Immature natural killer cell (primary cell): ENCODE data around the gene SYNE1. TPM values are rescaled to one million over a fixed set of nuclear protein-coding genes. Genes with fewer than 3 reads are reported as not detected.

Experiments
- DNase-seq, 3 donors: peaks; one replicate each; pipeline ENCODE4 v3.0.0; 2022; ENCODE audit warnings: mixed read lengths in 1 of 3
- H3K27ac Mint-ChIP-seq, 6 donors: one replicate each; pipeline ENCODE4 v1.8.0; 2020; ENCODE audit warnings: mixed read lengths in 6 of 6, mild to moderate bottlenecking in 5 of 6, inconsistent platforms in 4 of 6, moderate library complexity in 3 of 6
- H3K27me3 Mint-ChIP-seq, 3 donors: one replicate each; pipeline ENCODE4 v1.8.0; 2020 to 2021; ENCODE audit warnings: low read depth in 3 of 3, mild to moderate bottlenecking in 3 of 3, mixed read lengths in 3 of 3, moderate library complexity in 3 of 3, inconsistent platforms in 1 of 3
- H3K36me3 Mint-ChIP-seq, 3 donors: one replicate each; pipeline ENCODE4 v1.8.0; 2020; ENCODE audit warnings: mixed read lengths in 3 of 3, inconsistent platforms in 2 of 3, mild to moderate bottlenecking in 2 of 3
- H3K4me1 Mint-ChIP-seq, 2 donors: one replicate each; pipeline ENCODE4 v1.8.0; 2020; ENCODE audit warnings: inconsistent platforms in 2 of 2, mild to moderate bottlenecking in 2 of 2, mixed read lengths in 2 of 2, moderate library complexity in 1 of 2
- H3K4me3 Mint-ChIP-seq, 5 donors: one replicate each; pipeline ENCODE4 v1.8.0; 2020; ENCODE audit warnings: mild to moderate bottlenecking in 5 of 5, mixed read lengths in 5 of 5, inconsistent platforms in 3 of 5, moderate library complexity in 3 of 5
- H3K9me3 Mint-ChIP-seq, 6 donors: one replicate each; pipeline ENCODE4 v1.8.0; 2020; ENCODE audit warnings: mild to moderate bottlenecking in 6 of 6, mixed read lengths in 6 of 6, inconsistent platforms in 4 of 6, moderate library complexity in 3 of 6
- polyA plus RNA-seq, 3 donors: library from polyadenylated mRNA; unstranded; fragments of 300-500 nt; fragmentation: Illumina TruSeq; gene quantifications; one replicate each; pipeline ENCODE4 v1.2.3, GENCODE V29; 2021

SYNE1 gene
- polyA plus RNA-seq, 3 donors from 2014 or later = 25.9 to 117 (median 27.9) TPM

DNA sequence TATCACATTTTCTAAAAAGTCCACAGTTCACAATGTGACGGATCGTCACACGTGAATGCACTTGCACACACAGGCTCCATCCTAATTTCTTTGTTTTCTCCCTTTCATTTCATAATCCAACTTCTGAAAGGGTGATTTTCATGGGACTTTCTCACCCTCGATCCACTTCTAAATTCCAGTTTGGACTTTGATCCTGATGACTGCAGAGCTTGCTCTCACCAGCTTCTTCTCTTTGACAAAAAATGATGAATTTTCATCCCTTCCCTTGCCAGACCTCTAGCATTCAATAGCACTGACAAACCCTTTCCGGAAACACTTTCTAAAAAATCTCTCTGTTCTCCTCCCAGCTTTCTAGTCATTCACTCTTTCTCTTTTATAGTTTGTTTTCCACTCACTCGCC, 341.2 kb downstream of the SYNE1 start:
- no peak for DNase-seq
- no peaks in the 10 kb centered on the region for H3K9me3 Mint-ChIP-seq
- H3K36me3 Mint-ChIP-seq = peaks cover 0 to 26% (median 16%) of the 10 kb centered on the region in 3 donors
- H3K27ac Mint-ChIP-seq = peak overlapping the region in 1 of 6 donors; percentile 66
- H3K4me1 Mint-ChIP-seq = peaks cover 15 to 40% of the 10 kb centered on the region in 2 donors
- H3K27me3 Mint-ChIP-seq = peaks cover 0 to 6% (median 4%) of the 10 kb centered on the region in 3 donors
- H3K4me3 Mint-ChIP-seq = no peak overlapping the region

DNA sequence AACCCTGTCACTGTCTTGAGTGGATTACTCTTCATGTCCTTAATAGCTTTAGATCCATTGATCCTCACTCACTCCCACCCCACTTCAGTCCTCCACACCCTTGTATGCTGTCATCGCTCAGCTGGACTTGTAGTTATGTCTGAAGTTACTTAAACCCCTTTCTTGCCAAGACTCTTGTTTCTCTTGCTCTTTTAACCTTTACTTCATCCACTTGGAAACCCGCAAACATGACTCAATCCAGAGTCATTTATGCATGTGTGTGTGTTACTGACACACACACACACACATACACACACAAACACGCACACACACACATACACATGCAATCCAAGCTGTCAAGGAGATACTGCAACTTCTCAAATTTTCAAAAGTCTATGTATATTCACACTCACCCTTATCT, 341.8 kb downstream of the SYNE1 start:
- peaks cover 0 to 3% (median 2%) of the 10 kb centered on the region in 3 donors for H3K27me3 Mint-ChIP-seq
- peak overlapping the region in 4 of 6 donors; percentile 5 to 71 (median 40) for H3K27ac Mint-ChIP-seq
- H3K36me3 Mint-ChIP-seq = peaks cover 0 to 26% (median 16%) of the 10 kb centered on the region in 3 donors
- H3K4me3 Mint-ChIP-seq = no peak overlapping the region
- H3K4me1 Mint-ChIP-seq = peaks cover 9 to 35% of the 10 kb centered on the region in 2 donors
- no peak for DNase-seq
- H3K9me3 Mint-ChIP-seq = no peaks in the 10 kb centered on the region

DNA sequence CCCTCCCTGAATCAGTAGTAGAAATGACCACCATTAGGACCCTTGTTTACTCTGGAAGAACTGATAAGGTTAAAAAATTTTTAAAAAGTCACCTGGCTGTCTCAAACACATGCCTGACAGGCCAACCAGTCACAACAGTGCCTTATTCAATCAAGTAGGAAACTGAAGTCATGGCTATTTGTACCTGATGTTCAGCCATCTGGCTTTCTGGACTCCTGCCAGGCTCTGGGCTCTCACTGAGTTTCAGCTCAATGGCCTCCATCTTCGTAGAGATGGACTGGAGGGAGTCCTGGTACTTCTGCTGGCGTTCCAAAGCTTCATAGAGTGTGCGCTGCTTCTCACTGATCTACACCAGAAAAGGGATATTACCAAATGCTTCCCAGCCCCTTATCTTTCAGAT, 343.8 kb downstream of the SYNE1 start:
- DNase-seq = no peak
- Mint-ChIP-seq H3K9me3 (no peaks in the 10 kb centered on the region), H3K4me1 (peaks cover 3 to 20% of the 10 kb centered on the region in 2 donors), H3K4me3 (no peak overlapping the region), H3K36me3 (peaks cover 0 to 26% (median 14%) of the 10 kb centered on the region in 3 donors), H3K27ac (peak overlapping the region in 3 of 6 donors; percentile 25 to 62 (median 40)), H3K27me3 (peaks cover 0 to 3% (median 2%) of the 10 kb centered on the region in 3 donors)

DNA sequence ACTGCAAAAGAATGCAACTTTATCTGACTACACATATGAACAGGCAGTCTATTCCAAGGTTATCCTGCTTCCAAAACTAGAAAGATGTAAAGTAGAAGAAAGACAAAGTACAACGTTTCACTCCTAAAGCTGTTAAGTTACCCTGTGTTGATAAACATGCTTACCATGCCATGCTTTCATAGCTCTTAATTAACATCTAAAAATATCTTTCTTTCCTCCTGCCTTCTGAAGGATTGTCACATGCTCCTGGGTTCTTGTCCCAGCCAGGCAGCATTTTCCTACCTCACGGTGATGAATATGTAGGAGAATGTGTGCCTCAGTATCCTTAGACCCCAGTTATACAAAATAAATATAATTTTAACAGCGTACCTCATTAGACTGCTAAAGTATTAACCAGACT, 344.6 kb downstream of the SYNE1 start:
- Mint-ChIP-seq H3K9me3 (no peaks in the 10 kb centered on the region), H3K27me3 (peaks cover 0 to 2% (median 1%) of the 10 kb centered on the region in 3 donors), H3K4me3 (no peak overlapping the region), H3K4me1 (peaks cover 3 to 20% of the 10 kb centered on the region in 2 donors), H3K36me3 (peaks cover 4 to 31% (median 14%) of the 10 kb centered on the region in 3 donors), H3K27ac (peak overlapping the region in 1 of 6 donors; percentile 28)
- DNase-seq = no peak

DNA sequence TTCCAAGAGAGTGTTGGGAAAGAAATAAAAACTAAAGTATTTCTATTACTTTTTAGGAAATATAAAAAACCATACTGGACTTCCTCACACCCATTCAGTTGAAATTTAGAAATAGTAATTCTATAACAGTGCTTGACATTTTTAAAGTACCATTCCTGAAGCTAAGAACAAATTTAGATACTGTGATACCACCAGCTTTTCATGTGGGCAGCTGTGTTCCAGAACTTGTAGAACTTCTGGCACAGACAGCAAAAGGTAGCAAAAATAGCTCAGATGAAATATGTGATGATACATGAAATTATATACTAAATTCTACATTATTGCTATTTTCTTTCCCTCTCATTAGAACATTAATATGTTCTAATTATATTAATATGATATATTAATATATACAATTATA, 346.5 kb downstream of the SYNE1 start:
- Mint-ChIP-seq H3K9me3 (no peaks in the 10 kb centered on the region), H3K4me1 (peaks cover 0 to 5% of the 10 kb centered on the region in 2 donors), H3K27me3 (peaks cover 0 to 2% (median 1%) of the 10 kb centered on the region in 3 donors), H3K4me3 (no peak overlapping the region), H3K27ac (no peak overlapping the region), H3K36me3 (peaks cover 8 to 37% (median 12%) of the 10 kb centered on the region in 3 donors)
- DNase-seq = no peak

DNA sequence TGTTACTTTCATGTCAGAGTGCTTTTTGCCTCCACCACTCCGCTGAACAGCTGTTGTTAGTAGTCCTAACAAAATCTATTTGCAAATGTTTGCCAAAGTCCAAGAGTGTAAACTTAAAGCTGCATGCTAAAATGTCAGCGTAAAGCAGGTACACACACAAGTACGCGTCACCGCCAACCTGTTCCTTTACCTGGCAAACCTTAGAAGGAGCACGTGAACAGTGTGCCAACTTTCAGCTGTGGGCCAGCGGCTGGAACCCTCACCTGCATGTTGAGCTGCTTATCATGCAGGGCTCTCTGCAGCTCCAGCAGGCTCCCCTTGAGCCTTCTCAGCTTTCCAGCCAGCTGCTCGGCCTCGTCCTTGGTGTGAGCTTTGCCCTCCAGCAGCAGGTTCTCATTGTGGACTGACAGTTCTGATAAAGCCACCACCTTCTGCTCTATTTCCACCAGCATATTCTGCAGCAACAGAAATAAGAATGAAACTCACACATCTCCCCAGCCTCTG, 359.3 kb downstream of the SYNE1 start:
- Mint-ChIP-seq H3K9me3 (no peaks in the 10 kb centered on the region), H3K4me3 (no peak overlapping the region), H3K27me3 (peaks cover 2% of the 10 kb centered on the region in 3 donors), H3K27ac (peak overlapping the region in 1 of 6 donors; percentile 19), H3K36me3 (peaks cover 13 to 36% (median 30%) of the 10 kb centered on the region in 3 donors), H3K4me1 (no peaks in the 10 kb centered on the region)
- no peak for DNase-seq

DNA sequence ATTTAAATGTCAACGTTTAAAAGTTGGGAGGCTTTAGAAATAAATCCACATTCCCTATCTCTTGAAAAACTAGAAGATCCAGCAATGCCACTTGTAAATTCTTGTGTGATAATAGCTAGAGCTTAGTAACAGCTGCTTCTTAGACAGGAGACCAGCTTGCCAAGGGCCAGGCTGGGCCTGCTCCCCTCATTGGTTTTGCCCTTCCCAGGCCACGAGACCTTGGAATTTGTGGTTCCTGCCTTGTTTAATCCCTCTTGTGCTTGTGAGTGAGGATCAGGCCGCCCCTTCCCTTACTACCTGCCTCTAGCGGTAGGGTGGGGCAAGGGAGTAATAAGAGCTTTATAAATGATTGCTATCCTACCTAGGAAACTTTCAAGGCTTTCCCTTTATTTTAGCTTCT, 363.5 kb downstream of the SYNE1 start:
- DNase-seq = no peak
- H3K4me1 Mint-ChIP-seq = peaks cover 0 to 1% of the 10 kb centered on the region in 2 donors
- H3K27ac Mint-ChIP-seq = peak overlapping the region in 1 of 6 donors; percentile 28
- H3K27me3 Mint-ChIP-seq = peaks cover 2 to 7% (median 3%) of the 10 kb centered on the region in 3 donors
- no peak overlapping the region for H3K4me3 Mint-ChIP-seq
- no peaks in the 10 kb centered on the region for H3K9me3 Mint-ChIP-seq
- H3K36me3 Mint-ChIP-seq = peaks cover 15 to 49% (median 24%) of the 10 kb centered on the region in 3 donors

DNA sequence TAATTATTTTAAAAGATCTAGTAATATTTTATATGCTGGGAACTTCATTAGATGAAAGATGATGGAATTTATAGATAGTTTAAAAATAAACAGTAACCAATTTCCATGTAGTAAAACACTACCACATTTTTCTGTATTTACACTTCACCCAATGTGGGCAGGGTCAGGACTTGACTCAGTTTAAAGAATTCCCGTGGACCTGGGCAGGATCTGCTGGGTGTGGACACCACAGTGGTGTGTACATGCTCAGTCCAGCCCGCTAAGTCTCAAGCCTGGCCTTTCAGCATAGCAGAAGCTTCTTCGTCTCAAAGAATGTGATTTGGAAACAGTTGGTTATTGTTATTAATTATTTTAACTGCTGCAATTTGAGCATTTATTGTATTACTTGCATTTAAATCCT, 364.2 kb downstream of the SYNE1 start:
- peaks cover 2 to 7% (median 3%) of the 10 kb centered on the region in 3 donors for H3K27me3 Mint-ChIP-seq
- H3K4me1 Mint-ChIP-seq = peaks cover 0 to 1% of the 10 kb centered on the region in 2 donors
- H3K36me3 Mint-ChIP-seq = peaks cover 15 to 46% (median 23%) of the 10 kb centered on the region in 3 donors
- H3K27ac Mint-ChIP-seq = no peak overlapping the region
- no peak overlapping the region for H3K4me3 Mint-ChIP-seq
- no peaks in the 10 kb centered on the region for H3K9me3 Mint-ChIP-seq
- no peak for DNase-seq

DNA sequence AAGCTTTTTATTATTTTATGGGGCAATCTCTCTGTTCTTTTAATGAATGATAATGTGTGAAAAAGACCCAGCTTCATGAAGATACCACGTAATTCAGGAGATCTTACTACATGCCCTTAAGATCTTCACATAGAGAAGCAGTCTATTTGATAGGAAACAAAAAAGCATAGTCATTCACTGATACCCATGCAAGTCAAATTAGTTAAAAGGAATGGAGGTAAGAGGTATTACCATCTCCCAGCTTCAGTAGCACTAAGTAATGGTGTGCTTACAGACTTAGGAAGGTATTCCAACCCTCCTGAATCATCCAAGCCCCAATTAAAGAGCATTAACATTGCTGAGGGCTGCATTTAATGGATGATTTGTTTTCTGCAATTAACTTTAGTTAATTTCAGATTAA, 364.7 kb downstream of the SYNE1 start:
- peak overlapping the region in 3 of 6 donors; percentile 45 to 74 (median 52) for H3K27ac Mint-ChIP-seq
- peaks cover 11 to 43% (median 21%) of the 10 kb centered on the region in 3 donors for H3K36me3 Mint-ChIP-seq
- H3K27me3 Mint-ChIP-seq = peaks cover 0 to 5% (median 3%) of the 10 kb centered on the region in 3 donors
- H3K9me3 Mint-ChIP-seq = no peaks in the 10 kb centered on the region
- H3K4me1 Mint-ChIP-seq = peaks cover 0 to 1% of the 10 kb centered on the region in 2 donors
- no peak overlapping the region for H3K4me3 Mint-ChIP-seq
- DNase-seq = no peak

DNA sequence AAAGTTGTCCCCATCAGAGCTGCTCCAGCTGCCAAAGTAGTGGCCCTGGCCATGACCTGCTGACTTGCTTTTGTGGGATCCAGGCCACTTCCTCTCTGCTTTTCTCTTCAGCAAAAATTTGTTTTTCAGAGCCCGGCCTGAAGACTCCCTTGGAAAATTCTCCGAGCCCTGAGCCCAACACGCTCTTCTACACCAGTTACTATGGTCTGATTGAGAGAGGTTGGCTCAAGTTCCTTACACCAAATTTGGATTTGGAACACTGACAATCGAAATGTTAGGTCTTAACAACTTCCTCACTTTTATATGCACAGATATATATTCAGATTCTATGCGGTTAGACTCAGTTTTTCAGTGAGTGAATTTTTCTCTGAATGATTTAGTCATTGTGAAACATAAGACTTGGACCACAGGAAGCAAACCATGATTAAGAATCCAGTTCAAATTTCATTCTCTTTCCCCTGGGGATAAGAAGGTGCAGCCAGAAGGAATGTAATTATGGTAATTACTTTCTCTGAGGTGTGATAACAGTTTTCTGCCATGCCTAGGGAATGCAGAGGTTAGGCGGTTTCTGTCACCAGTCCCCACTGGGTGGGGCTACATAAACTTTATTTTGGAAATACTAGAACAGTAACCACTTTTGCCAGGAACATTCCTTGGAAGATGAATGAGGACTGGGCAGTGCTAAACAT, 365.2 kb downstream of the SYNE1 start:
- no peaks in the 10 kb centered on the region for H3K9me3 Mint-ChIP-seq
- H3K4me3 Mint-ChIP-seq = no peak overlapping the region
- peaks cover 10 to 42% (median 24%) of the 10 kb centered on the region in 3 donors for H3K36me3 Mint-ChIP-seq
- no peak for DNase-seq
- H3K4me1 Mint-ChIP-seq = peaks cover 0 to 1% of the 10 kb centered on the region in 2 donors
- H3K27me3 Mint-ChIP-seq = peaks cover 0 to 5% (median 3%) of the 10 kb centered on the region in 3 donors
- peak overlapping the region in 4 of 6 donors; percentile 28 to 74 (median 42) for H3K27ac Mint-ChIP-seq

DNA sequence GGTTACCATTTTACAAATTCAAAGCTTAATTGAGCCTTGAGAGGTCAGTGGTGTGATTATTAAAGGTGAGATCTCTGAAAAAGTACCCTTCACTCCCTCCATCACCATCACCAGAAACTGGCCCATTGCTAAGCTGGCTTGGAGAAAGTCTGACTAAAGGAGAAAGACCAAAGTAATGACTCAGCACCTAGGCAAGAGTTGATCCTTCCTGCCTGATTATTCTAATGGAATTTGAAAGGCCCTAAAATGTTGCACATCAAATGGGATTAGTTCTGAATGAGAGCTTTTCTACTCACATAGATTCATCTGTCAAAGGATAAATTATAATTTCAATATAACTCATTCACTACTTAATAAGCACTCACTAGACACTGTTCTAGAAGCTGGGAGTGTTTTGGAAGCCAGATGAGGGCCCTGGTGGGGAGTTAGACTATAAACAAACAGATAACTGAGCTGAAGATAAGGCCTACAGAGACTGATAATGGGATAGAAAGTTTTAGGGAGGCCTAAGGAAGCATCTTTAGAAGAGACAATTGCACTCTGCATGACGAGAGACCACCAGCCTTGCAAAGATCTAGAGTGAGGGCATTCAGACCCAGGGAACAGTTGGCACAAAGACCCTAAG, 366.7 kb downstream of the SYNE1 start:
- Mint-ChIP-seq H3K4me3 (no peak overlapping the region), H3K9me3 (no peaks in the 10 kb centered on the region), H3K36me3 (peaks cover 13 to 40% (median 20%) of the 10 kb centered on the region in 3 donors), H3K27me3 (peaks cover 0 to 5% (median 3%) of the 10 kb centered on the region in 3 donors), H3K4me1 (peaks cover 8 to 15% of the 10 kb centered on the region in 2 donors), H3K27ac (peak overlapping the region; percentile 40 to 67 (median 60))
- no peak for DNase-seq

DNA sequence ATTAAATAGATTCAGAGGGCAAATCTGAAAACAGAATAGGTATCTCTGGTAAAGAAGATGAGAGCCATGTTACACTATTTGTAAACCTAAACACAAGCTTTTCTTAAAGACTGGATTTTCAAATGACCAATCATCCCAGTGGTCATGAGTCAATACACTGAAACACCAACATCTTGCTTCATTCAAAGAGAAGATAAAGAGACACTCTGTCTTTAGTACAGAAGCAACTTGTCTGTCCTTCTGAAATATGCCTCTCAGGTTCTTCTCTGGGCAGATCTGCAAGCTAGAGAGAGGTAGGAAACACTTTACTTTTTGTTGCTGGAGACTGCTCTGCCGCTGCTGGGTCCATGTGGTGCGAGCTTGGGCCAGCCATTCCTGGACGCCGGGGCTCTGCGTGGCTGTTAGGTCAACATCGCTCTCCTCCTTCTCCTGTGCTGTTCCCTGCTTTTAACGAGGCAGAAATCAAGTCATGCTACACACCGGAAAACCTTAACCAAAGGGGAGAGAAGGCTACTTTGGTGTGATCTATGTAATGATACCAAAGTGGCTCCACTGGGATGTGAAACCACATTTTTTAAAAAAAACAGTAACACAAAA, 368.2 kb downstream of the SYNE1 start:
- peak overlapping the region in 3 of 6 donors; percentile 51 to 78 (median 68) for H3K27ac Mint-ChIP-seq
- peaks cover 8 to 16% of the 10 kb centered on the region in 2 donors for H3K4me1 Mint-ChIP-seq
- no peaks in the 10 kb centered on the region for H3K9me3 Mint-ChIP-seq
- no peak for DNase-seq
- peaks cover 0 to 5% (median 3%) of the 10 kb centered on the region in 3 donors for H3K27me3 Mint-ChIP-seq
- H3K36me3 Mint-ChIP-seq = peaks cover 10 to 42% (median 17%) of the 10 kb centered on the region in 3 donors
- H3K4me3 Mint-ChIP-seq = no peak overlapping the region

DNA sequence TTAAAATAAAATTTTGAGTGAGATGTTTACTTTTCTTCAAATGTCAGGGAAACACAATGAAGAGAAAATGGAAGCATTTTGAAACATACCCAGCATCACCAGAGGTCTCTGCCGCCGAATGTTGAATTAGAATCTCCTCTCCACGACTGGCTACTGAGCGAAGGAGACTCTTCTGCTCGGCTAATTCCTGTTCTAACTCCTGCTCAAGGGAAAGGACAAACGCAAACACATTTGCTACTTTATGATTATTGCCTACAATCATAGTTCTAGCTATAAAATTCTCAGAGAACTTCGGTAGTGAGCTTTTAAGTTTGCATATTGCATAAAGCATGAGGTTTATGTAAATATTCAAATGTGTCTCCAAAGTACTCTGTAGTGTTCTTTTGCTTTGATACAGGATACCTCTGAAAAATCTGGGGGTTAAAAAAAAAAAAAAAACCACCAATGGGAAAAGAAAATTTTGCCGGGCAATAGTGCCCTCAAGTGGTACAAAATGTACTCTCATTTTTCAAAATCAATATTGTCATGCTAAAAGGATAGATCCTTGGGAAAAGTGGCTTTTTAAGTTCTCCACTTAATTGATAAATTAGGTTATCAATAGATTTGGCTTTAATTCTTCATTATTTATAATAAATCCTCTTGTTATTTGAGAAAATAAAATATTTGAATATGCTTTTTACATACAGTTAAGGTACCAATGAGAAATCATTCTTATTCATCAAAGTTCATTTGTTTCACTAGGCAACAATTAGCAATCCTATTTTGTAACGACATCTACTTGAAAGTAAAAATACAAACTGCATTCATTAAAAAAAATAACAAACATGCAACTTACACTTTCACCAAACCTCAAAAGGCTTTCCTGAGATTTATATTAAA, 369.0 kb downstream of the SYNE1 start:
- Mint-ChIP-seq H3K27me3 (peaks cover 0 to 5% (median 3%) of the 10 kb centered on the region in 3 donors), H3K27ac (peak overlapping the region in 1 of 6 donors; percentile 13), H3K36me3 (peaks cover 10 to 46% (median 17%) of the 10 kb centered on the region in 3 donors), H3K4me1 (peaks cover 8 to 16% of the 10 kb centered on the region in 2 donors), H3K9me3 (no peaks in the 10 kb centered on the region), H3K4me3 (no peak overlapping the region)
- DNase-seq = no peak
